Heart left ventricle (tissue), 16 donors: ENCODE results near the gene ANKRD44. TPM values are rescaled to one million over a fixed set of nuclear protein-coding genes. Genes with fewer than 3 reads are reported as not detected.

Experiments used
- ATAC-seq, 4 donors: fragments of 200-7000 bp; cut with Tn5 transposase; one replicate each; pipeline ENCODE4 v1.9.1; 2020 to 2022; ENCODE audit warnings: moderate library complexity in 4 of 4, mild to moderate bottlenecking in 3 of 4, moderate number of reproducible peaks in 1 of 4
- DNase-seq, 5 donors: peaks; one replicate each; pipeline ENCODE4 v3.0.0-alpha.2; 2020
- H3K27ac ChIP-seq, 12 donors: fragments of 200-600 bp; sonication (generic) in 4 of 12; one replicate each; pipeline versions ENCODE4 v1.5.0 to v1.8.0; 2016 to 2022; ENCODE audit warnings: mild to moderate bottlenecking in 2 of 12
- H3K27me3 ChIP-seq, 9 donors: fragments of 200-600 bp; sonication (generic) in 2 of 9; one replicate each; pipeline versions ENCODE4 v1.5.1 to v1.8.0; 2016 to 2022; ENCODE audit warnings: mild to moderate bottlenecking in 3 of 9
- H3K36me3 ChIP-seq, 9 donors: fragments of 200-600 bp; sonication (generic) in 2 of 9; one replicate each; pipeline versions ENCODE4 v1.5.0 to v1.8.0; 2018 to 2022; ENCODE audit warnings: mild to moderate bottlenecking in 2 of 9
- H3K4me1 ChIP-seq, 12 donors: fragments of 200-600 bp; sonication (generic) in 4 of 12; one replicate each; pipeline versions ENCODE4 v1.5.0 to v1.8.0; 2016 to 2022; ENCODE audit warnings: mild to moderate bottlenecking in 3 of 12
- H3K4me3 ChIP-seq, 12 donors: fragments of 200-600 bp; sonication (generic) in 4 of 12; one replicate each; pipeline versions ENCODE4 v1.5.0 to v1.8.0; 2017 to 2022; ENCODE audit warnings: mild to moderate bottlenecking in 9 of 12, moderate library complexity in 4 of 12
- H3K9me3 ChIP-seq, 12 donors: fragments of 200-600 bp; sonication (generic) in 4 of 12; one replicate each; pipeline versions ENCODE4 v1.5.0 to v1.8.0; 2016 to 2022; ENCODE audit warnings: mild to moderate bottlenecking in 1 of 12
- CTCF ChIP-seq, 12 donors: fragments of 200-600 bp; sonication (generic) in 4 of 12; IDR thresholded peaks; one replicate each; pipeline versions ENCODE4 v1.5.0 to v1.8.0; 2018 to 2022; ENCODE audit warnings: antibody characterized with exemption in 12 of 12, mild to moderate bottlenecking in 5 of 12
- POLR2A ChIP-seq, 2 donors: fragments of 450-650 bp; IDR thresholded peaks; one replicate each; pipeline ENCODE4 v1.6.1; 2017; ENCODE audit warnings: antibody characterized with exemption in 2 of 2, mild to moderate bottlenecking in 2 of 2, moderate library complexity in 2 of 2
- WGBS, 4 donors: extraction: QIAGEN DNeasy Blood & Tissue Kit in 2 of 4; methylation state at CpG; one replicate each; pipeline versions ENCODE4 v1.1.5 to v1.1.7; 2013 to 2018; 5-methylcytosine and 5-hydroxymethylcytosine counted together
- intact Hi-C, 10 donors: fragments of 100-400 bp; cut with DNase I; formaldehyde crosslinking; loops; one replicate each; pipeline versions ENCODE4 v1.11.1 to v1.14.2; 2022
- polyA plus RNA-seq, 2 donors: library from polyadenylated mRNA; stranded (reverse); fragments of 200-250 nt; gene quantifications; one replicate each; pipeline ENCODE4 v1.2.3, GENCODE V29; 2013
- total RNA-seq, 9 donors: library from RNA; depleted of rRNA in 2 of 9; stranded (reverse); fragments of >200 nt in 2 of 9; fragmentation: NEBNext Ultra II Directional in 3 of 9; extraction: Animal tissue kit (Norgen Biotek cat#: 25700) in 3 of 9; gene quantifications; one replicate each; pipeline versions ENCODE4 v1.1.0 to v1.2.4, GENCODE V29; 2016 to 2023
- donor health status: ischemic (EF 13 %, LVEDD 7.1; RV severe dilation, severe dysfunction).
- donor health status: healthy with polysubstance abuse.
- donor health status: DM: no; HTN: yes; CAD: no.
- donor health status: DM: no; HTN: no; CAD: no.
- donor health status: ischemic (EF 25% LVEDD 6.9; RV normal size, moderate dysfunction).
- donor health status: ischemic (EF 25% LVEDD 5.7; RV mildly dilated, moderate dysfunction).
- donor health status: healthy.
- donor health status: DM: yes; HTN: yes; CAD: no.
- donor health status: ischemic (EF 35%, LVEDD 5.7; RV mildly dilated, moderate dysfunction).
- donor health status: nonischemic (EF 11% LVEDD 7.7; RV severe dilation, severe dysfunction).
- donor health status: DM: yes; HTN: yes; CAD: no.
- donor health status: PGD.
- donor health status: ischemic (EF 29% LVEDD 5.4; RV normal size, mild dysfunction).
- donor health status: nonischemic (EF 23%, LVEDD 6.1; RV moderate dilation, normal function).

Gene ANKRD44
- total and polyA plus RNA-seq, 11 donors, result 2.4 to 30.6 (median 8.4) TPM

- intact Hi-C loops, result loop anchor here in 3 of 10 donors (10.0 kb wide), 2 partner anchors 62 to 162 kb away; no protein-coding TSS in a partner anchor
- Histone ChIP-seq H3K36me3 (no peaks in the 10 kb centered on the region), H3K27ac (no peak overlapping the region), H3K27me3 (no peaks in the 10 kb centered on the region), H3K4me3 (no peak overlapping the region), H3K4me1 (peaks cover 0 to 17% (median 10%) of the 10 kb centered on the region in 12 donors), H3K9me3 (no peaks in the 10 kb centered on the region)
- no peak for DNase-seq
- TF ChIP-seq CTCF (IDR thresholded peaks at IDR 0.05) (no peak), POLR2A (IDR thresholded peaks at IDR 0.05) (no peak)
- WGBS, 4 donors, result 0% methylated on average over 1 of the region's 1 CpG
- peak in 2 of 4 donors; percentile 38 to 65 for ATAC-seq
These were observed 134.1 kb downstream of the ANKRD44 start for GRCh38 chr2:197176522-197176921.

- Histone ChIP-seq H3K4me3 (no peak overlapping the region), H3K4me1 (peaks cover 0 to 10% (median 2%) of the 10 kb centered on the region in 12 donors), H3K27ac (no peak overlapping the region), H3K27me3 (no peaks in the 10 kb centered on the region), H3K36me3 (no peaks in the 10 kb centered on the region), H3K9me3 (no peaks in the 10 kb centered on the region)
- ATAC-seq, result peak in 2 of 4 donors; percentile 41 to 42
- DNase-seq, result no peak
- TF ChIP-seq CTCF (IDR thresholded peaks at IDR 0.05) (no peak), POLR2A (IDR thresholded peaks at IDR 0.05) (no peak)
- 67 to 69% (median 69%) methylated on average over 2 of the region's 2 CpGs for WGBS, 4 donors
- intact Hi-C loops, result loop anchor here in 3 of 10 donors (10.0 kb wide), 2 partner anchors 60 to 160 kb away; no protein-coding TSS in a partner anchor
These were observed 136.0 kb downstream of the ANKRD44 start for GRCh38 chr2:197174539-197175094.

GRCh38 chr2:197171582-197171981, 139.0 kb downstream of the ANKRD44 start:
- Histone ChIP-seq H3K4me3 (no peak overlapping the region), H3K27me3 (no peaks in the 10 kb centered on the region), H3K4me1 (peaks cover 0 to 17% (median 0%) of the 10 kb centered on the region in 12 donors), H3K9me3 (no peaks in the 10 kb centered on the region), H3K36me3 (no peaks in the 10 kb centered on the region), H3K27ac (no peak overlapping the region)
- no peak for ATAC-seq
- intact Hi-C loops, result loop anchor here in 3 of 10 donors (10.0 kb wide), 2 partner anchors 57 to 157 kb away; no protein-coding TSS in a partner anchor
- TF ChIP-seq POLR2A (IDR thresholded peaks at IDR 0.05) (no peak), CTCF (IDR thresholded peaks at IDR 0.05) (no peak)
- WGBS, 4 donors, result 95 to 97% (median 97%) methylated on average over 4 of the region's 4 CpGs
- no peak for DNase-seq

GRCh38 chr2:197170208-197170607, 140.4 kb downstream of the ANKRD44 start:
- intact Hi-C loops, result loop anchor here in 3 of 10 donors (10.0 kb wide), 2 partner anchors 55 to 155 kb away; no protein-coding TSS in a partner anchor
- Histone ChIP-seq H3K4me1 (peaks cover 0 to 18% (median 0%) of the 10 kb centered on the region in 12 donors), H3K9me3 (no peaks in the 10 kb centered on the region), H3K36me3 (no peaks in the 10 kb centered on the region), H3K27me3 (no peaks in the 10 kb centered on the region), H3K4me3 (no peak overlapping the region), H3K27ac (peak overlapping the region in 1 of 12 donors; percentile 4)
- DNase-seq (no peak), ATAC-seq (peak in 1 of 4 donors; percentile 9)
- WGBS, 4 donors, result 59 to 78% (median 63%) methylated on average over 1 of the region's 1 CpG
- no peak for TF ChIP-seq POLR2A (IDR thresholded peaks at IDR 0.05)
- TF ChIP-seq CTCF (IDR thresholded peaks at IDR 0.05), result no peak
